Pons (tissue), 1 donor: ENCODE measurements around the gene SRXN1.

Experiments used
- DNase-seq: peaks from one replicate; pipeline ENCODE4 v3.0.0-alpha.2; 2016; ENCODE audit warnings: low spot score

SRXN1 gene

DNA sequence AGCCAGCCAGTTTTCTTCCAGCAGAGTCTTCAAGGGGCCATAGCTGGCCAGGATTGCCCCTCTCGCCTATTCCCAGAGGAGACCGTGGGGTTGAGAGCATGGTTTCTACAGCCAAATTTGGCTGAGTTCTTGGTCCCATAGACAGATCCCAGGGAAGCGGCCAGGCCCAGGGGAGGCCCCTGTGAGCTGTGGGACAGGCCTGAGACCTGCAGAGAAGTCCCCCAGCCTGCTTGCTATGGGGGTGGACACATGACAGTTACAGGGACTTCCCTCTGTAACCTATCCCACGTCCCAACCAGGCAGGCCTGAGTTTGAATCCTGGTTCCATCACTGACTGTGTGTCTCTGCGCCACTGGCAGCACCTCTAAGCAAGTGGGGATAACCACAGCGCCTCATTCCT lies 45.5 kb downstream of the SRXN1 start:
- no peak for DNase-seq

DNA sequence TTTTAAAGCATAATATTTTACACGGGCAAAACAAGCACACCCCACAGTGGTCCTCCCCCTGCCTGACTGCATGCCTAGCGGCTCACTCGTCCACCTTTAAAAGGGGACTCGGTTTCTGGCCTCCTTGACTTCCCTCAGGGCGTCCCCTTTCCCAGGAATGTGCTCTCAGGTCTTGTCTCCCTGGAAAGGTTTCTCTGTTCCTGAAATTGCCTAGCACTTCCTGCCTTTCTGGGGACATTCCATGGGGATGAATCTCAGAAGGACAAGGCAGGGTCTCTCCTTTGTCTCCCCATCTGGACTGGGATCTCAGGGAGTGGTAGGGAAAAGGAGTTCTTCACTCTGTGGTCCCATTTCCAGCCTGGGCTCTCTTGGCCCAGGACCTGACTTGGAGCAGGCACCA lies 47.8 kb downstream of the SRXN1 start:
- no peak for DNase-seq

DNA sequence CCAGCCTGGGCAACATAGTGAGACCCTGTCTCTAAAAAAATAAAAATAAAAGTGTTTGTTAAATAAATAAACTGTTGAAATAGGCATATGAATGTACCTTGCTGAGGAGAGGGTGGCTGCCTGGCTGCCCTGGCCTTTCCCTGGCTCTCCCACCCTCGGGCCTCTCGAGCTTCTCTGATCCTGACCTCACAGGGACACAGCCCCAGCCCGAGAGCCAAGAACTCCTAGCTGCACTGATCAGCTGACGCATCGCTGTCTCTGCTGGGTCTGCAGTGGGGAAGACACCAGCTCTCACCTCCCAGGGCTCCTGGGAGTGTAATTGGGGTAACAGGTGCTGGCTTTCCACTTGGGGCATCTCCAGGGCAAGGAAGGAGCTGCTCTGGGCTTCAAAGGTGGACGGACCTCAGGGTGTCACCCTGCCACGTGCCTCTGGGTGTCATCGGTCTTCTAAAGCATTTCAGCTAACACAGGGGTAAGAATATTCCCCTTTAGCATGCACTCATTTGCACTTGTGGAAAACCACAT lies 49.8 kb downstream of the SRXN1 start:
- DNase-seq: no peak

DNA sequence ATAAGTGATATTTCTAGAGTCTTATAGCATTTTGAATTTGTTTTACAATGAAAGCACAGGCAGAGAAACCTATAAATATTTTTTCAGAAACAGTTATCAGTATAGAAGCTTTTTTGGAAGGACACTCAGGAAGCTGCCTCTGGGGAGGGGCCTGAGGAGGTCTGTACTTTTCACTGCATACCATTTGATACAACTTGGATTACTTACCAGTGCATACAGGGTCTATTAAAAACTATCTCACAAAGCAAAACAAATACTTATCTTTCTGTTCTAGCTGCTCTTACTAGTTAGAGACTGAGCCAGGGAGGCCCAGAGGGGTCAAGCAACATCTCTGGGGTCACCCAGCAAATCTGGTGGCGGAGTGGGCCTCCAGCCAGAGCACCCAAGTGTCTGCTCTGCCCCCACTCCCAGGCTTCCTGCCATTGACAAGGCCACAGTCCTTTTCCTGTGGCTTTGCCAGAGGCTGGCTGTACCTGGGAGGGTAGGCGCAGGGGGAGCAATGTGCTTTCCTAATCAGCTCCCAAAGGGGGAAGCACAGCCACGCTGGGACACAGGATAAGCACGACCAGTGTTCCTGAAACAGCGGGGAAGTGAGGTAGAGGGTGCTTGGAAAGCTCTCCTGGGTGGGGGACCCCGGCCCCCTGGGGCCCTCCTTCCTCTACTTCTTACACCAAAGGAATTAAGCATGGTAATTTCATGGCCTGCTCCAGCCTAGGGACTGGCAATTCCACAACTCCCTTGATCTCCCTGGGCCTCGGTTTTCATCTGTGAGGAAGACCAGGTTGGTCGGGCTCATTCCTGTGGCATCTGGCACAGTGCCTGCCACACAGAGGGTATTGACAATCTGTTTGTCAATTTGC lies 50.7 kb downstream of the SRXN1 start:
- DNase-seq: no peak

DNA sequence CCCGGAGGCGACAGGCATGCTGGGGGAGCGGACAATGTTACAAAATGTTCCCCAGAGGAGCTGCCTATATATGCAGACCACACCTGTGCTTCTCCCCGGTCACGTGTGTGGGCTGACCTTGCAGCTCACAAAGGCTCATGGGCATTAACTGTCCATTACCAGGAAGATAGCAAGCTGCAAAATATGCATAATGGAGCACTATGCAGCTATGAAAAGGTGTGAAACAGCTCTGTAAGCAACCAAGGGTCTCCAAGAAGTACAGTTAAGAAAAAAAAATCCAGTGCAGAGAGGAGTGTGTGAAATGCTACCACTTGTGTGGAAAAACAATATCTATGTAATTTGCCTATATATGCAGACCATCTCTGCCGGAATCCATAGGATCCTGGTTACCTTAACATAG lies 52.3 kb downstream of the SRXN1 start:
- DNase-seq: no peak

DNA sequence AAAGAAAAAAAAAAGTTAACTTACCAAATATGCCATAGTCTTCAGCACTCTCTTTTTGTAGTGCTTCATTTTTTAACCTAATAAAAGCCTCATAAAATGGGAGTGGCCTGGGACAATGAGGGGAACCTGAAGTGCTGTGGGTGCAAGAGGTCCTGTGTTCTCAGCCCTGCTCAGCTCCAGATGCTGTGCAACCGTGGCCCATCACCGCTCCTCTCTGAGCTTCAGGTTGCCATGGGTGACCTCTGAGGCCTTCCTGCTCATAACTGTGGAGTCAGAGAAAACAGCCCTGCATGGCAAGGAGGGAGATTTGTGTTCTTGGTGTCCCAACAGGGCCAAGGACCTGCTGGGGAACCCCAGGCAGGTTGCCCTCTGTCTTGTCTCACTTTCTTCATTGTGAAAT lies 52.9 kb downstream of the SRXN1 start:
- DNase-seq: no peak

DNA sequence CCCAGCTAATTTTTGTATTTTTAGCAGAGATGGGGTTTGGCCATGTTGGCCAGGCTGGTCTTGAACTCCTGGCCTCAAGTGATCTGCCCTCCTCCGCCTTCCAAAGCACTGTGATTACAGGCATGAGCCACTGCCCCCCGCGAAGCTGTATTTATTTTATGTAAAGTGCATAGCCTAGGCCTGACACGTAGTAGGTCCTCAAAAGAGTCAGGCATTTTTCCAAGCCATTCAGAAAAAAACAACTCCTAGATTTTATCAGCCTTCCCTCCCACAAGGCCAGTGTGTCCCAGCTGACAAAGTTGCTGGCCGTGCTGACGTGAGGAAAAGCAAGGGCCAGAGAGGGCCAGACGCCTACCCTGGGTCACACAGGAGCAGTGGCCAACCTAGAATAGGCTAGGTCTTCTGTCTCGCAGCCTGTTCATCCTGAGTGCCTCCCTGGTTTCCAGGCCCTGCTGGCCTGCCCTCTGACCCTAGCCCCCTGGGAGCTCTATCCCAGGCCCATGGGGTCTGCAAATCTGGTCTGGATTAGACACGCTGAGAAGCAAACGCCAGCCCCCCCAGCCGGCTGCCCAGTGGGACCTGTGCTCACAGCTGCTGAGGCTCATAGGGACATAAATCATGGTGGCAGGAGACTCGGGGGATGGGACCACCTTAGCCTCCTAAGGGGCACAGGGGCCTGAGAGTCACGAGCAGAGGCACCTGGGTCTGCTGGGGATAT lies 54.7 kb downstream of the SRXN1 start:
- DNase-seq: no peak

DNA sequence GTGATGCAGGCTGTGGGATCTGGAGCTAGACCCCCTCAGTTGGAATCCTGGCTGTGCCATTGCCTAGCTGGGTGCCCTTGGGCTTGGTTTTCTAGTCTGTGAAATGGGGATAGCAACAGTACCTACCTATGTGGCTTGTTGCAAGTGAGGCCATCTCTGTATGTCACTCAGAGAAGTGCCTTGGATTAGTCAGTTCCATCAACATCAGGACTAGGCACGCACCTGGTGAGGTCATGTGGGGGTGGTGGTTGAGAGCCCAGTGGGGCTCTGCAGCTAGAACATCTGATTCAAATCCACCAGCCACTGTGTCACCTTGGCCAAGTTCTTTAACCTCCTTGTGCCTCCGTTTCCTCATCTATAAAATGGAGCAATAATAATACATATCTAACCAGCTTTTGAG lies 55.4 kb downstream of the SRXN1 start:
- DNase-seq: no peak
